Loucy (cell line): Measurements from ENCODE around the gene GRIA3.

ENCODE experiments used
- EZH2phosphoT487 ChIP-seq: fragments of 200-600 bp; IDR thresholded peaks from 2 replicates; pipeline ENCODE4 v1.6.1; 2018; ENCODE audit warnings: antibody characterized with exemption, mild to moderate bottlenecking, moderate library complexity, borderline replicate concordance
- TF ChIP-seq, protein P1 (sequence below): fragments of 200-600 bp; sonication (generic); conservative IDR thresholded peaks from 2 replicates; pipeline ENCODE4 v1.5.1; 2014; ENCODE audit warnings: mild to moderate bottlenecking, antibody characterized with exemption, low read length

DNA sequence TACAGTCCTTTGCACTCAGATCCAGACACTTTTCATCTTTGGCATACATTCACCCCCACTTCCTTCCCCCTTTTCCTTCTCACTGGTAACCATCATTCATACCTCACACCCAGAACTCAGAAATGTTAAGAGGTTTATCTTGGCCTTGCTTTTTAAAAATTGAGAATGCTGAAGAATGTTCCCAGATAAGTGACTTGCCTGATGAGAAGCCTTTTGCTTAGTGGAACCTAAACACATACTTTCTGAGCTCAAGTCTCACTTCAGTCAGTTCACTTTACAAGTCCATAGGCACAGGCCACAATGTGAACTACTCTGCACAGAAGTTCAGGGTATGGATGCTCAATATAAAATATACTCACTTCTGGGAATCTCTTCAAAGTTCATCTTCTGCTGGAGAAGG lies 129.4 kb downstream of the GRIA3 start:
- TF ChIP-seq, protein P1, sequence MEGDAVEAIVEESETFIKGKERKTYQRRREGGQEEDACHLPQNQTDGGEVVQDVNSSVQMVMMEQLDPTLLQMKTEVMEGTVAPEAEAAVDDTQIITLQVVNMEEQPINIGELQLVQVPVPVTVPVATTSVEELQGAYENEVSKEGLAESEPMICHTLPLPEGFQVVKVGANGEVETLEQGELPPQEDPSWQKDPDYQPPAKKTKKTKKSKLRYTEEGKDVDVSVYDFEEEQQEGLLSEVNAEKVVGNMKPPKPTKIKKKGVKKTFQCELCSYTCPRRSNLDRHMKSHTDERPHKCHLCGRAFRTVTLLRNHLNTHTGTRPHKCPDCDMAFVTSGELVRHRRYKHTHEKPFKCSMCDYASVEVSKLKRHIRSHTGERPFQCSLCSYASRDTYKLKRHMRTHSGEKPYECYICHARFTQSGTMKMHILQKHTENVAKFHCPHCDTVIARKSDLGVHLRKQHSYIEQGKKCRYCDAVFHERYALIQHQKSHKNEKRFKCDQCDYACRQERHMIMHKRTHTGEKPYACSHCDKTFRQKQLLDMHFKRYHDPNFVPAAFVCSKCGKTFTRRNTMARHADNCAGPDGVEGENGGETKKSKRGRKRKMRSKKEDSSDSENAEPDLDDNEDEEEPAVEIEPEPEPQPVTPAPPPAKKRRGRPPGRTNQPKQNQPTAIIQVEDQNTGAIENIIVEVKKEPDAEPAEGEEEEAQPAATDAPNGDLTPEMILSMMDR, result no peak
- no peak for TF ChIP-seq EZH2phosphoT487
